Mesendoderm (in vitro differentiated cells): ENCODE results near the gene PTGR3.

Experiments
- DNase-seq: peaks from one replicate; pipeline ENCODE4 v3.0.0; 2013
- H2AK5ac ChIP-seq: 2 replicates; pipeline ENCODE4 v1.6.1; 2013; ENCODE audit warnings: low read length, inconsistent platforms
- H2BK120ac ChIP-seq: 2 replicates; pipeline ENCODE4 v1.6.1; 2013; ENCODE audit warnings: low read depth, mild to moderate bottlenecking, low read length, moderate library complexity, mixed read lengths
- H2BK15ac ChIP-seq: replicated peaks from 2 replicates; pipeline ENCODE4 v1.6.1; 2013; ENCODE audit warnings: low read depth, mild to moderate bottlenecking, moderate library complexity
- H2BK5ac ChIP-seq: 2 replicates; pipeline ENCODE4 v1.6.1; 2013; ENCODE audit warnings: low read length, inconsistent platforms
- H3K18ac ChIP-seq: 2 replicates; pipeline ENCODE4 v1.6.1; 2013; ENCODE audit warnings: mild to moderate bottlenecking, low read length, mixed read lengths
- H3K23ac ChIP-seq: one replicate; pipeline ENCODE4 v1.6.1; 2013; ENCODE audit warnings: low read length
- H3K27ac ChIP-seq: 2 replicates; pipeline ENCODE4 v1.5.1; 2013; ENCODE audit warnings: low read depth, mild to moderate bottlenecking, inconsistent platforms, low read length, moderate library complexity
- H3K27me3 ChIP-seq: 2 replicates; pipeline ENCODE4 v1.6.1; 2013; ENCODE audit warnings: low read length, control low read depth, mild to moderate bottlenecking, inconsistent platforms; ENCODE audit not compliant: insufficient read depth, poor library complexity
- H3K36me3 ChIP-seq: 2 replicates; pipeline ENCODE4 v1.6.1; 2013; ENCODE audit warnings: low read length, inconsistent platforms; ENCODE audit not compliant: control insufficient read depth, insufficient read depth
- H3K4ac ChIP-seq: one replicate; pipeline ENCODE4 v1.6.1; 2013; ENCODE audit warnings: low read depth, mild to moderate bottlenecking, low read length, moderate library complexity
- H3K4me1 ChIP-seq: 2 replicates; pipeline ENCODE4 v1.6.1; 2013; ENCODE audit warnings: low read depth, low read length, inconsistent platforms; ENCODE audit not compliant: control insufficient read depth
- H3K4me2 ChIP-seq: 2 replicates; pipeline ENCODE4 v1.6.1; 2013; ENCODE audit warnings: low read length
- H3K4me3 ChIP-seq: 2 replicates; pipeline ENCODE4 v1.5.1; 2013; ENCODE audit warnings: mild to moderate bottlenecking, low read length
- H3K56ac ChIP-seq: one replicate; pipeline ENCODE4 v1.6.1; 2013; ENCODE audit warnings: low read length
- H3K79me1 ChIP-seq: 2 replicates; pipeline ENCODE4 v1.6.1; 2013; ENCODE audit warnings: low read length, inconsistent platforms
- H3K79me2 ChIP-seq: 2 replicates; pipeline ENCODE4 v1.6.1; 2013; ENCODE audit warnings: mild to moderate bottlenecking, low read length; ENCODE audit not compliant: control insufficient read depth, insufficient read depth
- H3K9ac ChIP-seq: 2 replicates; pipeline ENCODE4 v1.6.1; 2013; ENCODE audit warnings: low read length, inconsistent platforms
- H4K5ac ChIP-seq: one replicate; pipeline ENCODE4 v1.6.1; 2013; ENCODE audit warnings: low read length
- H4K8ac ChIP-seq: one replicate; pipeline ENCODE4 v1.6.1; 2013; ENCODE audit warnings: low read depth, mild to moderate bottlenecking, control low read depth, low read length, moderate library complexity
- WGBS: extraction: QIAGEN DNeasy Blood & Tissue Kit; methylation state at CpG from one replicate; pipeline ENCODE4 v1.1.7; 2013; ENCODE audit warnings: low lambda C conversion rate, missing lambda C conversion rate; ENCODE audit not compliant: insufficient coverage; ENCODE audit errors: extremely low coverage; 5-methylcytosine and 5-hydroxymethylcytosine counted together

Gene PTGR3

DNA sequence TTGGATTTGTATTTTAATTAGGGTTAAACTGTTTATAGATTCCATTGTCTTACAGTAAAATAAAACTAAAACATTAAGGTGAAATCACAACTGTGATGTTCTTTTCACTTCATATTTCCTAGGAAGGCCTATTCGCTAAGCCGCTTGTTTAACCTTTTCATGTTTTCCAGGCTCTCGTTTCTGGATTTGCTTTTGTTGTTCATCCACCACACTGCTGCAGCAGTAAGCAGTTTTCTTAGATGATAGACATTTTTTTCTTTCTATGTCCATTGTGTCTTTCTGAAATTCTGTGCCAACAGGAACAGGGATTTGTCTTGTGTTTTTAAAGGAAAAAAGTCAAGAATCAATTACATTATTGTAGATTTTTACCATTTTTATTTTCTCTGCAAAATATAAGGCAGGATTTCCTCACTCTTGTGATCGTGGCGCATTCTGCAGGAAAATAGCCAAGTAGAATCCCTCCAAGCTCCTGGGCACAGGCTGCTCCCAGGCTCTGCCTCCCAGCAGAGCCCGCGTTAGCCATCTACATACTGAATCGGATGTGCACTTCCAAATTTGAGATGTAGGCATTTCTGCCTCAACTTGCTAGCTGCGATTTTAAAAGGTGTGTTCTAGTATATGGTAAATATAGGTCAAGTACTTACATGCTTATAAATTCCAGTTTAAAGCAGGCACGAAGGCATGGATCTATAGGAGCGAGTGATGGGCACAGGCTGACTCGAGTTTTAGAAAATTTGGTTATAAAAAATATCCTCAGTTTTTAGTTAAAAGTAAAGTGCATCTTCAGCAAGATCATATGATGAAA is 11.8 kb upstream of the PTGR3 start:
- Histone ChIP-seq H2BK15ac (no peak overlapping the region), H3K36me3 (no peaks in the 10 kb centered on the region), H4K5ac (no peak overlapping the region), H3K4me3 (no peak overlapping the region), H2BK120ac (no peak overlapping the region), H3K27ac (no peak overlapping the region), H3K23ac (no peak overlapping the region), H3K4ac (no peak overlapping the region), H3K4me1 (no peaks in the 10 kb centered on the region), H3K56ac (no peak overlapping the region), H3K4me2 (no peak overlapping the region), H3K9ac (no peak overlapping the region), H4K8ac (no peak overlapping the region), H3K27me3 (no peaks in the 10 kb centered on the region), H2AK5ac (no peak overlapping the region), H3K79me2 (no peaks in the 10 kb centered on the region), H2BK5ac (no peak overlapping the region), H3K79me1 (no peaks in the 10 kb centered on the region), H3K18ac (no peak overlapping the region)
- no CpG with 5 or more reads among the region's 12 CpGs for WGBS
- no peak for DNase-seq

DNA sequence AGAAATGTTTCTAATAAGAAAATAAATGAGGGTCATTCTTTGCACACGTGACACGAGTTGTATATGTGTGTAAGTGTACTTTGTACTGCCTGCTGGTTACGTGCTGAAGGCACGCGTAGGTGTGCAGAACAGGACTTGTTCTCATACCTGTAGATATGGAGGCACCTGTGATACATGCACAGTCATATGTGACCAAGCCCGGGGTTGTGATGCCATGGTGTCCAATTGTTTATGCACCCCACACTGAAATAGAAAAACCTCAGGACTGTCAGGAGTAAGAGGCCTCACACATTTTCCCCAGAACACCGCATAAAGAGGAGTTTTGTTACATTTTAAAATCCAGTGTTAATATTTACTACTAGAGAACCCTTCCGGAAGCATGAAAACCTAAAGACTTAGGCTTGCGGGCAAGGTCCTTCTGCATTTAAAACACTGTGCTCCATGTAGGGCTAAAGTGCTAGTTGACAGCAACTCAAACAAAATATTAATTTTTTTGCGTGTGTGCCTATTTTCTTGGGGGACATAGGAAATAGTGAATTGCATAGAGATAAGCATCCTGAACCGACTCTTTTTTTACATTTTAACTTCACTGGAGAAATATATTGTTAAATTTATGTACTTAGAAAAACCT is 10.9 kb upstream of the PTGR3 start:
- H3K27me3 ChIP-seq: no peaks in the 10 kb centered on the region
- no peaks in the 10 kb centered on the region for H3K36me3 ChIP-seq
- no peak overlapping the region for H4K8ac ChIP-seq
- no peaks in the 10 kb centered on the region for H3K4me1 ChIP-seq
- H3K79me2 ChIP-seq: no peaks in the 10 kb centered on the region
- H3K4ac ChIP-seq: no peak overlapping the region
- no CpG with 5 or more reads among the region's 11 CpGs for WGBS
- H3K4me3 ChIP-seq: no peak overlapping the region
- no peak overlapping the region for H3K9ac ChIP-seq
- H3K23ac ChIP-seq: no peak overlapping the region
- no peak overlapping the region for H2AK5ac ChIP-seq
- no peak overlapping the region for H2BK120ac ChIP-seq
- no peak overlapping the region for H3K27ac ChIP-seq
- no peak for DNase-seq
- H2BK15ac ChIP-seq: no peak overlapping the region
- no peak overlapping the region for H3K56ac ChIP-seq
- H2BK5ac ChIP-seq: no peak overlapping the region
- H3K4me2 ChIP-seq: no peak overlapping the region
- H4K5ac ChIP-seq: no peak overlapping the region
- no peak overlapping the region for H3K18ac ChIP-seq
- no peaks in the 10 kb centered on the region for H3K79me1 ChIP-seq

DNA sequence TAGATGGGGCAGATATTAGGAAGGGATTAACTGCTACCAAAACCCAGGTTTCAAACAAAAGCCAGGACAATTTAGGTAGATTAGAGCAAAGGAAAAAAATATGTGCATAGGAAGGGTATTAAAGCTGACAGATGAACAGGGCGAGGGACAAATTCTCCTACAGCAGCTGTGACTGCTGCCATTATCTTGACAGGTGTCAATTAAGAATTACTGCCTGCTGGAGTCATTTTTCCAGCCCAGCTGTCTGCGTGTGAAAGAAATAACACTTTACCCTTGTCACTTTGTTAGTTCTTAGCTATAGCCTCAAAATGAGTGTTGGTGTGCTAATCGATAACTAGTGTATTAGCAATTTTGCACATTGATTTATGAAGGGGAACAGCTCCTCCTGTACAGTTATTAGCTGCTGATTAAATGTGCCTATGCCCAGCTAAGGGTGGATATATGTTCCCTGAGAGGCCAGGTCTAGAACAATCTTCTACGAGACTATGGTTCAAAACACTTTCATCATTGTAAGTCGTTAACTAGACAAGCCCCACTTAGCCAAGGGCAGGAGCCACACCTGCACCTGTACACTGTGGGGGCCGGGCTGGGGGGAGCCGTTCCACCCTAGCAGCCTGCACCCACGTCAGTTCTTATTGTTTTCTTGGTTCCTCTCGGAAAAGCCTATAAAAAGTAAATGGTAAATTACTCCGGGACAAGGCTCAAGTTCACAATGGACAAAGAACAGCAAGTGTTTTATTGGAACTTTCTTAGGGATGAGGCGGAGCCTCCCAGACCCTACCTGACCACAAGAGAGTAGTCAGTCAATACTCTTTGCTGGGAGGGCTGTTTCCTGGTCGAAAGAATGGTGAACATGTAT is 9.4 kb upstream of the PTGR3 start:
- Histone ChIP-seq H3K56ac (no peak overlapping the region), H3K4me3 (no peak overlapping the region), H3K79me2 (no peaks in the 10 kb centered on the region), H3K18ac (no peak overlapping the region), H2BK120ac (no peak overlapping the region), H2BK5ac (no peak overlapping the region), H3K4me2 (no peak overlapping the region), H3K27me3 (no peaks in the 10 kb centered on the region), H3K36me3 (no peaks in the 10 kb centered on the region), H3K4ac (no peak overlapping the region), H2AK5ac (no peak overlapping the region), H3K4me1 (no peaks in the 10 kb centered on the region), H3K23ac (no peak overlapping the region), H3K9ac (no peak overlapping the region), H3K79me1 (no peaks in the 10 kb centered on the region), H2BK15ac (no peak overlapping the region), H4K8ac (no peak overlapping the region), H4K5ac (no peak overlapping the region), H3K27ac (no peak overlapping the region)
- WGBS: no CpG with 5 or more reads among the region's 12 CpGs
- no peak for DNase-seq

DNA sequence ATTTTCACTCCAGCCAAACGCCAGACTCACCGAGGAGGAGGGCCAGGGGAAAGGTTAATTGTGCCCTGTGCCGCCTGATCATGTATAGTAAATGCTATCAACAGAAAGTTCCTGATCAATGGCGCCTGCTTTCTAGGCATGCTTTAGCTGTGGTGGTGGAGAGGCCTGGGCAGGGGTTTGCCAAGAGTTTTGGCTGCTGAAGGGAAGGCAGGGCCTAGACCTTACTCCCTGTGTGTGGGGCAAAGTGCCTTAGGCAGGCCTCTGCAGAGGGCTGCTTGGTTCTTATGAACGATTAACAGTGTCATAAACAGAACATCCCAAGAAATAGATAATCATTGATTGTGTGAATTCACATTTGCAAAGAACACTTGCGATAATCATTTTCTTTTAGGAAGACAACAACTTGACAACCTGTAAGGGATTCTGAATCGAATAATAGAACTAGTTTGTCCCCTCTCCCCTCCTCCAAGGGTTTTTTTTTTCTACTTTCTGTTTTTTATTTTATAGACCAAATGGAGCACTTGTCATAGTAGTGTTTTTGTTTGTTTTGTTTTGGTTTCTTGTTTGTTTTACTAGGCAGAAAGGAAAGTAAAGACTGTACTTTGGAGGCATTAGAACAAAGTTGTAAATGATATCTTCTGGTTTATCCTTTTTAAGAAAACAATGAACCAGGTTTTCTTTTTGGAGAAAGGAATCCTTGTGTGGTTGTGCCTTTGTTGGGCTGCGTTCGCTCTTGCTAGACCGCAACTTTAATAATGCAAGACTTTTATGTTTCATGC is 8.2 kb upstream of the PTGR3 start:
- Histone ChIP-seq H4K5ac (no peak overlapping the region), H3K56ac (no peak overlapping the region), H3K18ac (no peak overlapping the region), H3K4me1 (no peaks in the 10 kb centered on the region), H3K27me3 (peaks cover 5% of the 10 kb centered on the region), H4K8ac (no peak overlapping the region), H3K23ac (no peak overlapping the region), H3K79me2 (no peaks in the 10 kb centered on the region), H2BK5ac (no peak overlapping the region), H3K79me1 (no peaks in the 10 kb centered on the region), H3K36me3 (no peaks in the 10 kb centered on the region), H3K4me3 (no peak overlapping the region), H3K4ac (no peak overlapping the region), H3K9ac (no peak overlapping the region), H3K27ac (no peak overlapping the region), H3K4me2 (no peak overlapping the region), H2BK120ac (no peak overlapping the region), H2AK5ac (no peak overlapping the region), H2BK15ac (no peak overlapping the region)
- no CpG with 5 or more reads among the region's 10 CpGs for WGBS
- no peak for DNase-seq

DNA sequence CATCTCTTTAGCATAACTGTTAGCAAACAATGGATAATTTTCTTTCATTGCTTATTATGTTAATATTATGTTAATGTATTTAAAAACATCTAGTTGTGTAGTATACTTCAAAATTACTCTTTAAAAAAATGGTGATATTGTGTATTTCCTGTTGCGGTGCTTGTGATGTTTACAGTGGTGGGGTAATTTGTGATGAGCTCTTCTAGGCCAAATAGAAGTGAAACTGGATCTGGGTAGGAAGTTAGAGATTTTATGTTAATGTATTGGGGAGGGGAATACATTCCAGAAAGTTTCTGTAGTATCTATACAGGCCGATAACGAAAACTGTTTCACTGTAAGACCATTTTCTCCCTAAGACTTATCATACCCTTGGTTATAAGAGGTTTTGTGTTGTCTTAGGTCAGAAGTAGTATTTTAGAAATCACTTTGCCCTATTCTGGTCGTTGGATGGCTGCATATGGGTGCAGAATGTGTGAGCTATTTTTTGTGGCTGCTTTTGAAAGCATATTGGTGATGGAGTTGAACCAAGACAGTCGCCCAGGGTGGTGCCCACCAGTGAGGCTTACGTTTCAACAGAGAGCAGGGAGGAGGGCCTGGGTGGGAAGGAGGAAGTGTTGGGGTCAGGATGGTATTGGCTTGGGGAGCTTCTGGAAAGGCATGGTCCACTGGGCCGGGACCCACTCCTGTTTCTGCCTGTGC is 7.4 kb upstream of the PTGR3 start:
- Histone ChIP-seq H2BK15ac (no peak overlapping the region), H3K36me3 (no peaks in the 10 kb centered on the region)
- no CpG with 5 or more reads among the region's 7 CpGs for WGBS

More for the DNA sequence above, 7.4 kb upstream of the PTGR3 start:
- no peak overlapping the region for H2BK120ac ChIP-seq
- DNase-seq: no peak
- H3K9ac ChIP-seq: no peak overlapping the region
- H3K4ac ChIP-seq: no peak overlapping the region
- no peaks in the 10 kb centered on the region for H3K4me1 ChIP-seq
- no peak overlapping the region for H3K56ac ChIP-seq
- H2BK5ac ChIP-seq: no peak overlapping the region
- H2AK5ac ChIP-seq: no peak overlapping the region
- no peak overlapping the region for H3K23ac ChIP-seq
- H3K27me3 ChIP-seq: peaks cover 5% of the 10 kb centered on the region
- H3K18ac ChIP-seq: no peak overlapping the region
- H3K79me1 ChIP-seq: no peaks in the 10 kb centered on the region
- no peak overlapping the region for H4K5ac ChIP-seq
- no peak overlapping the region for H3K27ac ChIP-seq
- H4K8ac ChIP-seq: no peak overlapping the region
- no peak overlapping the region for H3K4me3 ChIP-seq
- no peaks in the 10 kb centered on the region for H3K79me2 ChIP-seq
- H3K4me2 ChIP-seq: no peak overlapping the region
